GM18507 (cell line): ENCODE results near the gene ZBTB9.

Experiments used
- DNase-seq: peaks from one replicate; pipeline ENCODE4 v3.0.0; 2011; ENCODE audit warnings: low read depth; ENCODE audit not compliant: insufficient read length; ENCODE audit errors: extremely low spot score
- FAIRE-seq: peaks from 2 replicates; lab custom pipeline; 2011; peaks lifted over from hg19 to GRCh38; lab: Jason Lieb, UNC

Gene ZBTB9, protein sequence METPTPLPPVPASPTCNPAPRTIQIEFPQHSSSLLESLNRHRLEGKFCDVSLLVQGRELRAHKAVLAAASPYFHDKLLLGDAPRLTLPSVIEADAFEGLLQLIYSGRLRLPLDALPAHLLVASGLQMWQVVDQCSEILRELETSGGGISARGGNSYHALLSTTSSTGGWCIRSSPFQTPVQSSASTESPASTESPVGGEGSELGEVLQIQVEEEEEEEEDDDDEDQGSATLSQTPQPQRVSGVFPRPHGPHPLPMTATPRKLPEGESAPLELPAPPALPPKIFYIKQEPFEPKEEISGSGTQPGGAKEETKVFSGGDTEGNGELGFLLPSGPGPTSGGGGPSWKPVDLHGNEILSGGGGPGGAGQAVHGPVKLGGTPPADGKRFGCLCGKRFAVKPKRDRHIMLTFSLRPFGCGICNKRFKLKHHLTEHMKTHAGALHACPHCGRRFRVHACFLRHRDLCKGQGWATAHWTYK

DNA sequence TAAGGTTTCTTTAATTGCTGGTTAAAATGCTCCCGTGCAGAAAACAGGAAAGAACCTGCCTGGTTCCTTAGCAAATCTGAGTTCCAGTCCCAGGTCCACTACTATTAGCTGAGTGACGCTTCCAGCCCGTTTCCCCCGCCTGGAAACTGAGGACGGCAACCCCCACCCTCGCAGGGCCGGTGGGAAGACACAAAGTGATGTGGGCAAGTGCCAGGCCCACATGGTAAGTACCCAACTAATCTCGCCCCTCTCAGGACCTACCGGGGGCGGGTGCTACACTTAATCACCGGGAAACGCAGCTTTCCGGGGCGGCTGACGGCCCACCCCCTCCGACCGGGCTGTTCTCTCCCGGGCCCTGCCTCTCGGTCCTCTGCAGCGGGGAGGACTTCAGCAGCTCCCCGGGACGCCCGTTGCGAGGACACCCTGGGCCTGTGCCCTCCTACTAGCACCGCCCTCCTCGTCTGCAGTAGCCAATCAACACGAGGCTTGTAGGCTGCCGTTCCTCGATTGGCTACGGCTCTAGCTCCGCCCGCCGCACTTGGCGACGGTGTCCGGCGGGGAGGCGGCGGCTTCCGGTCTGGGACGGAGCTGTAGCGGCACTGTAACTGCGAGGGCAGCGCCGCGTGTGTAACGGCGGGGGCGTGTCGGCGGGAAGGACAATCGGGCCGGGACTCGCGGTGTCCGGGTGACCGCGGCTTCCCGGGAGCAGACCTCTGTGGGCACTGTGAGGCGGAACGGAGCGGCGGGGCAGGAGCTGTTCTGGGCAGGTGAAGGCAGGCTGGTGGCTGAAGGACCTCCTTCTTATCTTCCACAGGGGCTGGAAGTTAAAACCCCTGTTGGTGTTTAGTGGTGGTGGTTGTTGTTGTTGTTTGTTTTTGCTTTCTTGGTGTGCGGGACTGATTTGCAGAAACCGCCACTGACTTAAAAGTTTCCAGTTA is at the start of gene ZBTB9:
TSS of gene ZBTB9 (plus strand) at position 568 of the 938 bp plus-strand sequence. CDS start 525 bp downstream, outside the sequence.
- FAIRE-seq, result peak; percentile 97
- peak; percentile 97 for DNase-seq

DNA sequence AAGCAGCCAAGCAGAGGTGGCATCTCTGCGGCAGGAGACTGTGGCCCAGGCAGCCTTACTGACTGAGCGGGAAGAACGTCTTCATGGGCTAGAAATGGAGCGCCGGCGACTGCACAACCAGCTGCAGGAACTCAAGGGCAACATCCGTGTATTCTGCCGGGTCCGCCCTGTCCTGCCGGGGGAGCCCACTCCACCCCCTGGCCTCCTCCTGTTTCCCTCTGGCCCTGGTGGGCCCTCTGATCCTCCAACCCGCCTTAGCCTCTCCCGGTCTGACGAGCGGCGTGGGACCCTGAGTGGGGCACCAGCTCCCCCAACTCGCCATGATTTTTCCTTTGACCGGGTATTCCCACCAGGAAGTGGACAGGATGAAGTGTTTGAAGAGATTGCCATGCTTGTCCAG is 49.5 kb upstream of the ZBTB9 start:
- FAIRE-seq (no peak), DNase-seq (no peak)

DNA sequence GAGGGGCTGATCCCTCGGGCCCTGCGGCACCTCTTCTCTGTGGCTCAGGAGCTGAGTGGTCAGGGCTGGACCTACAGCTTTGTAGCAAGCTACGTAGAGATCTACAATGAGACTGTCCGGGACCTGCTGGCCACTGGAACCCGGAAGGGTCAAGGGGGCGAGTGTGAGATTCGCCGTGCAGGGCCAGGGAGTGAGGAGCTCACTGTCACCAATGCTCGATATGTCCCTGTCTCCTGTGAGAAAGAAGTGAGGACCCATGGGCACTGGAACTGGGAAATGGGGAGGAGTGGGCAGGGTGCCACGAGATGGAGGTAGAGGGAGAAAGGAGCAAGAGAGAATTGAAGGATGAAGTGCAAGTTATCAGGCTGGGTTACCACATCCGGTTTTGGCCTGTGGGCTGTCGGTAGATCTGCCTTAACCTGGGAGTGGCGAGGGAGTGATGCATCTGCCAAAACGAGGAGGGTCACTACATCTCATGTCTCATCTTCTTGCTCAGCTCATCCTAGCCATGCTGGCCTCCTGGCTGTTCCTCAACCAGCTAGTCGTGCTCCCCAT is 48.9 kb upstream of the ZBTB9 start:
- FAIRE-seq, result no peak
- no peak for DNase-seq

DNA sequence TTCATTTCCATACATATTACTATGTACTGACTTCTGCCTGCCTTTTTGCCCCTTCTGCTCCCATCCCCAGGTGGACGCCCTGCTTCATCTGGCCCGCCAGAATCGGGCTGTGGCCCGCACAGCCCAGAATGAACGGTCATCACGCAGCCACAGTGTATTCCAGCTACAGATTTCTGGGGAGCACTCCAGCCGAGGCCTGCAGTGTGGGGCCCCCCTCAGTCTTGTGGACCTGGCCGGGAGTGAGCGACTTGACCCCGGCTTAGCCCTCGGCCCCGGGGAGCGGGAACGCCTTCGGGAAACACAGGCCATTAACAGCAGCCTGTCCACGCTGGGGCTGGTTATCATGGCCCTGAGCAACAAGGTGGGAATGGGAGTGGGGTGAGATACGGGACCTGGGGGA is 48.2 kb upstream of the ZBTB9 start:
- no peak for FAIRE-seq
- DNase-seq, result no peak

DNA sequence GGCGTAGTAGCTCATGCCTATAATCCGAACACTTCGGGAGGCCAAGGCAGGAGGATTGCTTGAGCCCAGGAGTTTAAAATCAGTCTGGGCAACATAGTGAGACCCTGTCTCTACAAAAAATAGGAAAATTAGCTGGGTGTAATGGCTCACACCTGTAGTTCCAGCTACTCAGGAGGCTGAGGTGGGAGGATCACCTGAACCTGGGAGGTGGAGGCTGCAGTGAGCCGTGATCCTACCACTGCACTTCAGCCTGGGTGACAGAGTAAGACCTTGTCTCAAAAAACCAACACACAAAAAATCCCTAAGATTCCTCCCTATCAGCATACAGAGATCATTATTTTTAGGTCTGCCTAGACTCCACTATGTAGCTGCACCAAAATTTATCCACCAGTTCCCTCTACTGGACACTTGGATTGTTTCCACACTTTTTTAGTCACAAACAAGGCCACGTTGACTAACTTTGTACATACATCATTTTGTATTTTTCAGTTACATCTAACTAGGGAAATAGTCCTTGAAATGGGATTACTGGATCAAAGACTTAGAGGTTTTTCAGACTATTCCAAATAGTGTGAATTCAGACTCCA is 47.2 kb upstream of the ZBTB9 start:
- FAIRE-seq (no peak), DNase-seq (no peak)

DNA sequence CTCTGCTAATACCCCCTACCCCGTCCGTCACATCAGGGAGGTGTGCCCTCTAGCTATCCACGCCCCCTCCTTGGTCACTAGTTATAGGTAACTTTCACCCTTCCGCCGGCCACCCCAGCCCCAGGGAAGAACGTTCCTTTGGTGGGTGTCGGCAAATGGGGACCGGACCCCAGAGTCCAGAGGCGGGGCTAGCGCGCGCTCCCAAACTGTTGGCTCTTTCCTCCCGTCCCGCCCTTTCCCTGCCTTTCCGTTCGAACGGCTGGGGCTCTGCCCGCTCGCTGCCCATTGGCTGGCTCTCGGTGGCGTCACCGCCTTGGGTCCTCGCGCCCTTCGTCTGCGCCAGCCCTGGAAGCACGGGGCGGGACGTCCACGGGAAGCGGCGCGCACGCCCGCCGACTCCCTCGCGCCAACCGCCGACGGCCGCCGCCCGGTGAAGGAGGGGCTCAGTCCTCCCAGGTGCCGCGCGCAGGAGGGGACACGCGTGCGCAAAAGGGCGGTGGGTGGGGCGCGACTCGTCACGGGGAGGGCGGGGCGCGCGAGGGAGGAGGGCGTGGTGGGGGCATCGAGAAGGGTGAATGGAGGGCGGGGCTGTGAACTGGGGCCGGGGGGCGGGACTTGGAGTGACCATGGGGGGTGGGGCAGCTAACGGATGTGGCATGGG is 44.2 kb upstream of the ZBTB9 start:
- FAIRE-seq (peak; percentile 97), DNase-seq (peak; percentile 95)

DNA sequence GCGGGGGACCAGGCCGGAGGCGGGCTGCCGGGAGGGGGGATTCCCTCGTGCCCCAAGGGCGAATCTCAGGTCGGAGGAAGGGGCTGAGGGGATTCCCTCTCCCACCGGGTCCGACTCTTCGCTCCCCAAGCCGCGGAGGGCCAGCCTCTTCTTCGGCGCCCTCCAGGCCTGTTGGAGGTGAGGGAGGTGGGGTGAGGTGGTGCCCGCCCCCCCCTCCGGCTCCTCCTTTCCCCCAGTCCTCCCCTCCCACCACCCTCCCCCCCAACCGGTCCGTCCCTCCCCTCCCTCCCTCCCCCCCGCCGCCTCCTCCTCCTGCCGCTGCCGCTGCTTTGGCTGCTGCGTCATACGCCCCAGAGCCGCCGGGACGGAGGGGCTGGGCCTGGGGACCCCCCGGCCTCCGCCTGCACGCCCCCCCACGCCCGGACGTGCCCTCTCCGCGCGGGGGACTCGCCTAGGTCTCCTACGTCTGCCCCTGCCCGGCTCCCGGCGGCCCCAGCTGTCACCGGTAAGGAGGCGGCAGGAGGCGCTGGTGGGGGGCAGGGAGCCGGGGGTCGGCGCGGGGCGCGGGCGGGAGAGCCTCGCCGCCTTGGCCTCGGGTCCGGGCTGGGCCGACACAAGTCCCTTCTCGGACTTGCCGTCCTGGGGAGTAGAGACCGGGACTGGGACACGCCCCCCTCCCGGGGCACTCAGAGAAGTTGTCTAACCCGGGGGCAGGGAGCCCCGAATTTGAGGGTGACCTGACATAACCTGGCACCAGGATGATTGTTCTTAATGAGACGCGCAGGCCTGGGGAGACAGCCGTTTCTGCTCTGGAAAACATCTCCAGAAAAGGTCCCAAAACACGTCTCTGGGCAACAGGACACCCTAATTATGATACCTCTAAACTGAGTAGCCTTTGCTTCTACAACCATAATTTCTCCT is 43.4 kb upstream of the ZBTB9 start, which contains the start of gene PHF1:
TSS of gene PHF1 (plus strand) at position 304 of the 921 bp plus-strand sequence. CDS start 1,250 bp downstream, outside the sequence.
- no peak for FAIRE-seq
- no peak for DNase-seq

DNA sequence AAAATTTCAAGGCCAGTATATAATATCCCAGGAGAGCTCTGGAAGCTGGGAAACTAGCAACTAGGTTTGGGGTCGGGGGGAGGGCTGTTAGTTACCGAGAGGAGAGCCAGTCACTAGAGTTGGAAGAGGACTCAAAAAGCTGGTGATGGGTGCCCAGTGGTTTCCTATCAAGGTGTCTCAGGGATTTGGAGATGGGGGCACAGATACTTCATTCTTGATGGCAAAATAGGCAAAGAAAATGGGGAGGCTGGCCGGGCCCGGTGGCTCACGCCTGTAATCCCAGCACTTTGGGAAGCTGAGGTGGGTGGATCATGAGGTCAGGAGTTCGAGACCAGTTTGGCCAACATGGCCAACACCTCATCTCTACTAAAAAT is 42.8 kb upstream of the ZBTB9 start:
- FAIRE-seq (no peak), DNase-seq (no peak)

DNA sequence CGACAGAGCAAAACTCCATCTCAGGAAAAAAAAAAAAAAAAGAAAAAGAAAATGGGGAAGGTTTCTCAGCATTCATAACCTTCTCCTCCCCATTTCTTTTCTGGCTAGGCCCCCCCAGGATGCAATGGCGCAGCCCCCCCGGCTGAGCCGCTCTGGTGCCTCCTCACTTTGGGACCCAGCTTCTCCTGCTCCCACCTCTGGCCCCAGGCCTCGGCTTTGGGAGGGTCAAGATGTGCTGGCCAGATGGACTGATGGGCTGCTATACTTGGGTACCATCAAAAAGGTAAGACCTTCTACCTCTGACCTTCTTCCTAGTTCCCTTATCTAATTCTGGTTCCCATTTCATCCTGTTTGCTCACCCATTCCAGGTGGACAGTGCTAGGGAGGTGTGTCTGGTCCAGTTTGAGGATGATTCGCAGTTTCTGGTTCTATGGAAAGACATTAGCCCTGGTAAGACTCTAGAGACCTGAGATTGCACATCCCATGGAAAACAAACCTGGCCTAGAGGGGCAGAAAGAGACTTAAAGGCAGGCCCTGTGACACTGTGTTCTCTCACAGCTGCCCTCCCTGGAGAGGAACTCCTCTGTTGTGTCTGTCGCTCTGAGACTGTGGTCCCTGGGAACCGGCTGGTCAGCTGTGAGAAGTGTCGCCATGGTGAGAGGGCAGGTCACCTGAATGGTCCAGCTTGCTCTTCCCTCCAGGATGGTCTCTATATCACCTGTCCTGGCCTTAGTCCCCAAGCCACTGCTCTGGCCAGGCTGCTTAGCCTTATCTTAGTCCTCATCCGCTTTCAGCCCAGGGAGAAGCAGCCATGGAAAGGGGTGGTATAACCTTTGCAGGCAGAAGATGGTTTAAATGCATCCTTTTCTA is 42.0 kb upstream of the ZBTB9 start:
- DNase-seq (no peak), FAIRE-seq (no peak)

DNA sequence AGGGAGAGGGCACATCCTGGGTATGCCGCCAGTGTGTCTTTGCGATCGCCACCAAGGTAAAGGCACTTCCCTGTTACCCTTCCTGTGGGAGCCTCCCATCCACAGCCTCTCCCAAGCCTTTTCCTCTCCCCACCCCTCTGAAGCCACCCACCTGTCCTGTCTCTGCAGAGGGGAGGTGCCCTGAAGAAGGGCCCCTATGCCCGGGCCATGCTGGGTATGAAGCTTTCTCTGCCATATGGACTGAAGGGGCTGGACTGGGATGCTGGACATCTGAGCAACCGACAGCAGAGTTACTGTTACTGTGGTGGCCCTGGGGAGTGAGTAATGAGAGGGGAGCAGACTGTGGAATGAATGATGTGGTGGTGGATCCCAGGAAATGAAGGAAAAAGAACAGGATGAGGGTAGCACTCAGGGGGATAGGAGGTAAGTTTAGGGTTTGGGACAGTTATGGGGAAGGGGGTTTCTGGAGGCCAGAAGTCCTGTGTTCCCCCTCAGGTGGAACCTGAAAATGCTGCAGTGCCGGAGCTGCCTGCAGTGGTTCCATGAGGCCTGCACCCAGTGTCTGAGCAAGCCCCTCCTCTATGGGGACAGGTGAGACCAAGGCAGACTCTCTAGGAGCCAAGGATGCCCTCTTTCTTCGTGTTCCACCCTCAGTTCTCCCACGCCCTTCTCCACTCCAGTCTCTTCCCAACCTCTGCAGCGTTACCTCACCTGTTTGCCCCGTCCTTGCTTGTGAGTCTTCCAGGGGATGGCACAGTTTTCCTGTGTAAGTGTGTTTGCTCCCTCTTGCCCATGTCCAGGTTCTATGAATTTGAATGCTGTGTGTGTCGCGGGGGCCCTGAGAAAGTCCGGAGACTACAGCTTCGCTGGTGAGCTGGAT is 40.9 kb upstream of the ZBTB9 start:
- FAIRE-seq (no peak), DNase-seq (no peak)

DNA sequence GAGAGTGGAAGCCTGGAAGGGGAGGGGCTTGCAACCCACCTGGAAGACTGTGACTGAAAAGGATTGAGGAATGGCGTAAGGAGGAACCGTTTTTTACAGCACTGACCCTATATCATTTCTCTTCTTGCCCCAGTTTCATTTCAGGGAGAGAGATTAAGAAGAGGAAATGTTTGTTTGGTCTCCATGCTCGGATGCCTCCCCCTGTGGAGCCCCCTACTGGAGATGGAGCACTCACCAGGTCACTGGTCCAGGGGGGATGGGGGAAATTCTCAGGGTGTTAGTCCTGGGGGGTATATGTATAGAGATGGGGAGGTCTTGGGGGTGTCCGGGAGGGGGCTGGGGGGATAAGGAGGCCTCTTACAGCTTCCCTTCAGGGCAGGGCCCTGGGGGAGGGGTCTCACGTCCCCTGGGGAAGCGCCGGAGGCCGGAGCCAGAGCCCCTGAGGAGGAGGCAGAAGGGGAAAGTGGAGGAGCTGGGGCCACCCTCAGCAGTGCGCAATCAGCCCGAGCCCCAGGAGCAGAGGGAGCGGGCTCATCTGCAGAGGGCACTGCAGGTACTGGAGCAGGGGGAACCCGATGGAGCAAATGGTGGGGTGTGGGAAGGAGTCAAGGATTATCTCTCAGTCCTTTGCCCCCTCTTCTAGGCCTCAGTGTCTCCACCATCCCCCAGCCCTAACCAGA is 39.6 kb upstream of the ZBTB9 start:
- DNase-seq (no peak), FAIRE-seq (no peak)

DNA sequence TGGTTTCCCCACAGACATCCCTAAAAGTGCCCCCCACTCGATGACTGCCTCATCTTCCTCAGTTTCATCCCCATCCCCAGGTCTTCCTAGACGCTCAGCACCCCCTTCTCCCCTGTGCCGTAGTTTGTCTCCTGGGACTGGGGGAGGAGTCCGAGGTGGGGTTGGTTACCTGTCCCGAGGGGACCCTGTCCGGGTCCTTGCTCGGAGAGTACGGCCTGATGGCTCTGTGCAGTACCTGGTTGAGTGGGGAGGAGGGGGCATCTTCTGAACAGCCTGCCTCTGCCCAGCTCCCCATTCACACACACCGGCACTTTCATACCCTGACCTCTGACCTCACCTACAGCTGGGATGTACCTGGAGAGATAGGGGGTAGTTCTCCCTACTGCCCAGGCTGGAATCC is 38.5 kb upstream of the ZBTB9 start:
- DNase-seq, result no peak
- no peak for FAIRE-seq

DNA sequence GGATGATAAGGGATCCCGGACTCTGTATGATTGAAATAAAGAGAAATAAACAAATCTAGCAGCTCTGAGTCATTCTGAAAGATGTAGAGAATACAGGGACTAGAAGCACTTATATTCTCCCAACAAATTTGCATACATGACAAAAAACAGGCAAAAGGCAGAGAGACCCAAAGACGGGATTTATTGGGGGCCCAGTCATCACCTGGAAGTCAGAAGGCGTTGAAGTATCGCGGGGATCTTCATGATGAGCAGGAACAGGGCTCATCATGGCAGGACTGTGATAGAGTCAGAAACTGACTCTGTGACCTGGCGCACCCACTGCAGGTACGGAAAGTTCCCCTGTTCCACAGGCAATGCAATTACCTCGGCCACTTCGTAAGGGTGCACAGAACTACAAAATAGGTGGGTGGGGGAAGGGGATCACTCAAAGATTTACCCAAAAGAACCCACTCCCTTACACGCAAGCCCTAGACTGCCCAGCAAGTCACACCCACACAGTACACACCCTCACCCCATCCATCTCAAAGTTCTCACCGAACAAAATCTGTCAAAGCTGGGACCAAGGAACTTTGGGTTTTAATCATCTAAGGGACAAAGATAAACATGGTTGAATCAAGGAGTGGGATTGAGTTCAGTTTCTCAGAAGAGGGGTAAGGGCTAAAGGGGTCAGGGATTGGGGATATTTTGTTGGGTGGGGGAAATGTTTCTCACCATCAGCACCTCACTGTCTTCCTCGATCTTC is 37.8 kb upstream of the ZBTB9 start:
- FAIRE-seq (peak; percentile 65), DNase-seq (no peak)

DNA sequence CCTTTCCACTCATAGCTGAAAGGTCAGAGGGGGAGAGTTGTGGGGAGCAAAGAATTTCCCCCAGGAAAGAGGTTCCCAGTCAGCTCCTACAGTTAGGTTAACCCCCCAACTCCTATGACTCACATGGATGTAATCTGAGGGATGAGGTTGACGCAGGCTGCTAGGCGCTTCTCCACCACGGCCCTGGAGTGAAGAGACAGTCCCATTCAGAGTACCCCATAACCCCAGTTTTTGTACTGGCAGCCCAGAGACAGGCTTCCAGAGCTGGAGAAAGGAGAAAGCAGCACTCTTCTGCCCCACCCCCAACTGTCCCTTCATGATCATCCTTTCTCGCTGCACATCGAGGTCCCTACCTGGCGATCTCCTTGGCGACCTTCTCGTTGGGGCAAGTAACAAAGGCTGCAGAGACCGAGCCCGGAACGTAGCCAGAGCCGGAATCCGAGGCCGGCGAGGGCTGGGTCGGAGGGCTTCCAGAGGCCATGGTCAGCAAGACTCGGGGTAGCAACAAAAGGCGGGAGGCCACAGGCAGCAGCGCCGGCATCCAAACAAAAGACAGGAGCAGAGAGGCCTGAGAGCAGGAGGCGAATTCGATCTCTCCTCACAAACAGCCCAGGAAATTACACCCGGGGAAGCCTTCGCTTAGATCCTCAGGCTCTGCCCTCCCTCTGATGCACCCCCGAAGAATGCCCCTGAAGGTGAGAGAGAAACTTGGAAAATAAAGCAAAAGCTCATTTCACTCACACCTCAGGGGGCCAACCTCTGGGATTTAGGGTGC is 37.1 kb upstream of the ZBTB9 start:
- DNase-seq (no peak), FAIRE-seq (peak; percentile 31)
